GM12891 (cell line): ENCODE results near the gene PIGZ.

Experiments
- POLR2A ChIP-seq: IDR thresholded peaks from 2 replicates; pipeline ENCODE4 v1.6.1; 2011; ENCODE audit warnings: low read depth, low read length, control low read depth
- POLR2AphosphoS5 ChIP-seq: IDR thresholded peaks from 2 replicates; pipeline ENCODE4 v1.6.1; 2011; ENCODE audit warnings: low read depth, low read length, control low read depth
- POU2F2 ChIP-seq: IDR thresholded peaks from 2 replicates; pipeline ENCODE4 v1.6.1; 2011; ENCODE audit warnings: low read depth, mild to moderate bottlenecking, control low read depth, low read length, moderate library complexity
- SPI1 ChIP-seq: IDR thresholded peaks from 2 replicates; pipeline ENCODE4 v1.6.1; 2011; ENCODE audit warnings: low read depth, low read length, control low read depth
- TAF1 ChIP-seq: IDR thresholded peaks from 2 replicates; pipeline ENCODE4 v1.6.1; 2011; ENCODE audit warnings: low read depth, low read length, control low read depth

GRCh38 chr3:196985298-196985697 lies 16.7 kb upstream of the PIGZ start:
- TF ChIP-seq POLR2AphosphoS5 (no peak), POLR2A (no peak), TAF1 (no peak), POU2F2 (no peak), SPI1 (no peak)
